PC-3 (cell line): ENCODE results near the gene ZP1. TPM values are rescaled to one million over a fixed set of nuclear protein-coding genes. Genes with fewer than 3 reads are reported as not detected.

Experiments used
- ATAC-seq: fragments of 200-7000 bp; cut with Tn5 transposase; 2 replicates; pipeline ENCODE4 v1.9.1; 2020; ENCODE audit warnings: mild to moderate bottlenecking, moderate library complexity
- BruUV-seq: library from RNA; stranded (reverse); fragments of 400-500 nt; replicated peaks from 2 replicates; lab custom pipeline; 2021; lab: Mats Ljungman, UMichigan
- CTCF ChIA-PET: fragments of 300-600 bp; sonication (Branson Sonifier 250); formaldehyde crosslinking; loops from one replicate; lab custom pipeline; 2022; ENCODE audit warnings: antibody characterized with exemption; lab: Charles Lee
- POLR2A ChIA-PET: fragments of 300-600 bp; sonication (Branson Sonifier 250); formaldehyde crosslinking; loops from one replicate; lab custom pipeline; 2022; ENCODE audit warnings: antibody characterized with exemption; ENCODE audit not compliant: unreplicated experiment; lab: Charles Lee
- DNase-seq: peaks from one replicate; pipeline ENCODE4 v3.0.0-alpha.2; 2015
- H2AFZ ChIP-seq: fragments of 300-600 bp; sonication (generic); 2 replicates; pipeline ENCODE4 v1.6.0; 2016; ENCODE audit warnings: antibody characterized with exemption, low read length
- H3F3A ChIP-seq: fragments of 300-600 bp; sonication (generic); one replicate; pipeline ENCODE4 v1.6.0; 2017; ENCODE audit warnings: antibody characterized with exemption, low read length, control low read depth, mild to moderate bottlenecking; ENCODE audit not compliant: unreplicated experiment
- H3K27ac ChIP-seq: fragments of 300-600 bp; sonication (generic); 2 replicates; pipeline ENCODE4 v1.5.1; 2016; ENCODE audit warnings: mild to moderate bottlenecking, low read length
- H3K27me3 ChIP-seq: fragments of 300-600 bp; sonication (generic); 2 replicates; pipeline ENCODE4 v1.6.1; 2016; ENCODE audit warnings: low read length, mixed read lengths
- H3K36me3 ChIP-seq: fragments of 300-600 bp; sonication (generic); 2 replicates; pipeline ENCODE4 v1.6.1; 2016; ENCODE audit warnings: low read depth, mixed run types, low read length, mixed read lengths
- H3K4me1 ChIP-seq: fragments of 300-600 bp; sonication (generic); 2 replicates; pipeline ENCODE4 v1.5.1; 2016; ENCODE audit warnings: low read length; ENCODE audit not compliant: insufficient read depth
- H3K4me2 ChIP-seq: fragments of 300-600 bp; sonication (generic); 2 replicates; pipeline ENCODE4 v1.6.0; 2016; ENCODE audit warnings: low read length
- H3K4me3 ChIP-seq: fragments of 300-600 bp; sonication (generic); 2 replicates; pipeline ENCODE4 v1.5.1; 2016; ENCODE audit warnings: mild to moderate bottlenecking, low read length, mixed read lengths
- H3K79me2 ChIP-seq: fragments of 300-600 bp; sonication (generic); 2 replicates; pipeline ENCODE4 v1.6.1; 2017; ENCODE audit warnings: low read length, mixed read lengths
- H3K9ac ChIP-seq: fragments of 300-600 bp; sonication (generic); 2 replicates; pipeline ENCODE4 v1.6.0; 2016; ENCODE audit warnings: mild to moderate bottlenecking, low read length
- H3K9me2 ChIP-seq: fragments of 300-600 bp; sonication (generic); replicated peaks from 2 replicates; pipeline ENCODE4 v1.6.1; 2016; ENCODE audit warnings: mixed run types, low read length, mixed read lengths
- H3K9me3 ChIP-seq: fragments of 300-600 bp; sonication (generic); 2 replicates; pipeline ENCODE4 v1.6.1; 2016; ENCODE audit warnings: low read length, mixed read lengths
- H4K20me1 ChIP-seq: fragments of 300-600 bp; sonication (generic); 2 replicates; pipeline ENCODE4 v1.6.1; 2016; ENCODE audit warnings: low read length, mixed read lengths
- CTCF ChIP-seq: fragments of 300-600 bp; sonication (generic); conservative IDR thresholded peaks from 2 replicates; pipeline ENCODE4 v1.5.1; 2017; ENCODE audit warnings: antibody characterized with exemption, low read depth, mild to moderate bottlenecking, low read length
- EZH2 ChIP-seq: fragments of 300-600 bp; sonication (generic); IDR thresholded peaks from one replicate; pipeline ENCODE4 v1.6.1; 2017; ENCODE audit warnings: antibody characterized with exemption, mild to moderate bottlenecking, low read length; ENCODE audit not compliant: unreplicated experiment
- EZH2phosphoT487 ChIP-seq: fragments of 300-600 bp; sonication (generic); IDR thresholded peaks from 2 replicates; pipeline ENCODE4 v1.6.1; 2018; ENCODE audit warnings: mild to moderate bottlenecking, antibody characterized with exemption, low read length, borderline replicate concordance
- intact Hi-C: fragments of 100-400 bp; cut with micrococcal nuclease; formaldehyde crosslinking; loops from 2 replicates; pipeline ENCODE4 v1.9.0; 2023
- total RNA-seq: library from RNA; depleted of rRNA; stranded (reverse); fragments of >200 nt; gene quantifications from 2 replicates; pipeline ENCODE4 v1.2.3, GENCODE V29; 2014

The ZP1 gene
- total RNA-seq, 1 experiment from 2014 or later: not detected

GRCh38 chr11:60879104-60879503, 11.8 kb downstream of the ZP1 start:
- no peaks in the 10 kb centered on the region for H4K20me1 ChIP-seq
- ATAC-seq: no peak
- H3K9me2 ChIP-seq: no peaks in the 10 kb centered on the region
- no peak overlapping the region for H3K9ac ChIP-seq
- H3K4me1 ChIP-seq: no peaks in the 10 kb centered on the region
- H3K9me3 ChIP-seq: no peaks in the 10 kb centered on the region
- no peak for DNase-seq
- H3K27me3 ChIP-seq: no peaks in the 10 kb centered on the region
- H3K27ac ChIP-seq: no peak overlapping the region
- no peaks in the 10 kb centered on the region for H3F3A ChIP-seq
- intact Hi-C loops: no loop called here
- H3K79me2 ChIP-seq: no peaks in the 10 kb centered on the region
- BruUV-seq: no TSS peak
- no peak for TF ChIP-seq CTCF
- no peak for TF ChIP-seq EZH2
- TF ChIP-seq EZH2phosphoT487: no peak
- ChIA-PET POLR2A (no interaction called here), CTCF (no interaction called here)
- no peak overlapping the region for H3K4me2 ChIP-seq
- H3K36me3 ChIP-seq: peaks cover 2% of the 10 kb centered on the region; the same call in 1 of the 2 replicates
- H3K4me3 ChIP-seq: no peak overlapping the region
- H2AFZ ChIP-seq: no peak overlapping the region

- ATAC-seq (no peak), DNase-seq (no peak)
- Histone ChIP-seq H3K4me3 (no peak overlapping the region), H3K4me2 (no peak overlapping the region), H3K9ac (no peak overlapping the region), H4K20me1 (no peaks in the 10 kb centered on the region), H3K9me2 (no peaks in the 10 kb centered on the region), H3K27me3 (no peaks in the 10 kb centered on the region), H2AFZ (no peak overlapping the region), H3F3A (no peaks in the 10 kb centered on the region), H3K9me3 (no peaks in the 10 kb centered on the region), H3K79me2 (no peaks in the 10 kb centered on the region), H3K36me3 (peaks cover 2% of the 10 kb centered on the region; the same call in 1 of the 2 replicates), H3K4me1 (no peaks in the 10 kb centered on the region), H3K27ac (no peak overlapping the region)
- TF ChIP-seq EZH2phosphoT487 (no peak), CTCF (no peak)
- ChIA-PET CTCF (no interaction called here), POLR2A (no interaction called here)
- BruUV-seq: no TSS peak
- intact Hi-C loops: no loop called here
These were observed 12.7 kb downstream of the ZP1 start for GRCh38 chr11:60879971-60880588.

- H2AFZ ChIP-seq: no peak overlapping the region
- H3K4me1 ChIP-seq: no peaks in the 10 kb centered on the region
- CTCF ChIA-PET: no interaction called here
- H4K20me1 ChIP-seq: no peaks in the 10 kb centered on the region
- no peak overlapping the region for H3K27ac ChIP-seq
- H3K9ac ChIP-seq: no peak overlapping the region
- POLR2A ChIA-PET: no interaction called here
- H3K36me3 ChIP-seq: peaks cover 2% of the 10 kb centered on the region; the same call in 1 of the 2 replicates
- intact Hi-C loops: no loop called here
- H3K4me3 ChIP-seq: no peak overlapping the region
- H3K27me3 ChIP-seq: no peaks in the 10 kb centered on the region
- H3K4me2 ChIP-seq: no peak overlapping the region
- H3K9me2 ChIP-seq: no peaks in the 10 kb centered on the region
- TF ChIP-seq CTCF (no peak), EZH2phosphoT487 (no peak), EZH2 (no peak)
- H3K9me3 ChIP-seq: no peaks in the 10 kb centered on the region
- ATAC-seq (no peak), DNase-seq (no peak)
- BruUV-seq: no TSS peak
- H3F3A ChIP-seq: no peaks in the 10 kb centered on the region
- H3K79me2 ChIP-seq: no peaks in the 10 kb centered on the region
These were observed 13.4 kb downstream of the ZP1 start for GRCh38 chr11:60880643-60881282.
